Brain microvascular endothelial cell (primary cell): Measurements from ENCODE around the gene ACR.

Experiments
- DNase-seq: peaks from one replicate; pipeline ENCODE4 v3.0.0-alpha.2; 2020
- H3K27ac ChIP-seq: fragments of 250-450 bp; sonication (Bioruptor Pico); 2 replicates; pipeline ENCODE4 v1.5.1; 2020; ENCODE audit warnings: mild to moderate bottlenecking, moderate library complexity
- H3K27me3 ChIP-seq: fragments of 250-450 bp; sonication (Bioruptor Pico); replicated peaks from 2 replicates; pipeline ENCODE4 v1.5.1; 2020; ENCODE audit warnings: mild to moderate bottlenecking
- H3K36me3 ChIP-seq: fragments of 250-450 bp; sonication (Bioruptor Pico); replicated peaks from 2 replicates; pipeline ENCODE4 v1.5.1; 2020; ENCODE audit warnings: mild to moderate bottlenecking
- H3K4me3 ChIP-seq: 2 replicates; pipeline ENCODE4 v1.5.1; 2011; ENCODE audit warnings: low read depth, mild to moderate bottlenecking, control low read depth, low read length, moderate library complexity
- in situ Hi-C: cut with HindIII; loops from 2 replicates; pipeline ENCODE4 v1.10.0; 2017; ENCODE audit warnings: low sequenced_read_pairs, low pct_ligation_motif_present
- TF ChIP-seq, protein P1 (sequence below): IDR thresholded peaks from 2 replicates; pipeline ENCODE4 v1.5.1; 2011; ENCODE audit warnings: low read depth, mild to moderate bottlenecking, moderate library complexity, low read length, control low read depth, inconsistent platforms; ENCODE audit errors: missing control alignments

ACR gene

DNA sequence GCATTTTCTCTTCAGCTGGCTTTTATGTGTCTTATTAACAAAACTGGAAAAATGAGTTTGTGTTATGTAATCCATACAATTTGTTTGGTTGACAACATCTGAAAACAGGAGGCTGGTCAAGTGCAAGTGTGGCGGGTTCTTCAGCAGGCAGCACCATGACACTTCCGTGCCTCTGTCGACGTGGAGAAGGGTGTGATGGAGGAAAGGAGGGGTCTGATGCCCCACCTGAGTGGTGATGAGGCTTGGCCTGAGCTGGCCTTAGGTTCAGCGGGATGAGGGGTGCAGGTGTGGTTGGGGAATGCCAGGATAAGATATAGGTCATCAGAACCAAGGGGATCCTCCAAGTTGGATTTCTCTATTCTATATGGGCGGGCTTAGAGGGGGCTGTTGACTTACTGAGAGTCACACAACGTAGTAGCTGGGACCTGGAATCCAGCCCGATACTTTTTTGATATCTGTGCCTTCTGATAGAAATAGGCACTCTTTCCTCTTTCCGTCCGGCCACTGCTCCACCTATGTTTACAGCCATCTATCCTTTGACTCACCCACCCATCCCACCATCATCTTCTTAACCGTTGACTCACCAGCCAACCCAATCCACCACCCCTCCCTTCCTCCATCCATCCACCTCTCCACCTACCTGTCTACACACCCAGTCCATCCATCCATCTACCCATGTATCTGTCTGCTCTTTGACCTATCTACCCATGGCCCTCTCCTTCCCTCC is 36.4 kb upstream of the ACR start:
- in situ Hi-C loops = no loop called here
- Histone ChIP-seq H3K27ac (no peak overlapping the region), H3K27me3 (no peaks in the 10 kb centered on the region), H3K4me3 (no peak overlapping the region), H3K36me3 (no peaks in the 10 kb centered on the region)
- TF ChIP-seq, protein P1, sequence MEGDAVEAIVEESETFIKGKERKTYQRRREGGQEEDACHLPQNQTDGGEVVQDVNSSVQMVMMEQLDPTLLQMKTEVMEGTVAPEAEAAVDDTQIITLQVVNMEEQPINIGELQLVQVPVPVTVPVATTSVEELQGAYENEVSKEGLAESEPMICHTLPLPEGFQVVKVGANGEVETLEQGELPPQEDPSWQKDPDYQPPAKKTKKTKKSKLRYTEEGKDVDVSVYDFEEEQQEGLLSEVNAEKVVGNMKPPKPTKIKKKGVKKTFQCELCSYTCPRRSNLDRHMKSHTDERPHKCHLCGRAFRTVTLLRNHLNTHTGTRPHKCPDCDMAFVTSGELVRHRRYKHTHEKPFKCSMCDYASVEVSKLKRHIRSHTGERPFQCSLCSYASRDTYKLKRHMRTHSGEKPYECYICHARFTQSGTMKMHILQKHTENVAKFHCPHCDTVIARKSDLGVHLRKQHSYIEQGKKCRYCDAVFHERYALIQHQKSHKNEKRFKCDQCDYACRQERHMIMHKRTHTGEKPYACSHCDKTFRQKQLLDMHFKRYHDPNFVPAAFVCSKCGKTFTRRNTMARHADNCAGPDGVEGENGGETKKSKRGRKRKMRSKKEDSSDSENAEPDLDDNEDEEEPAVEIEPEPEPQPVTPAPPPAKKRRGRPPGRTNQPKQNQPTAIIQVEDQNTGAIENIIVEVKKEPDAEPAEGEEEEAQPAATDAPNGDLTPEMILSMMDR = no peak
- no peak for DNase-seq

DNA sequence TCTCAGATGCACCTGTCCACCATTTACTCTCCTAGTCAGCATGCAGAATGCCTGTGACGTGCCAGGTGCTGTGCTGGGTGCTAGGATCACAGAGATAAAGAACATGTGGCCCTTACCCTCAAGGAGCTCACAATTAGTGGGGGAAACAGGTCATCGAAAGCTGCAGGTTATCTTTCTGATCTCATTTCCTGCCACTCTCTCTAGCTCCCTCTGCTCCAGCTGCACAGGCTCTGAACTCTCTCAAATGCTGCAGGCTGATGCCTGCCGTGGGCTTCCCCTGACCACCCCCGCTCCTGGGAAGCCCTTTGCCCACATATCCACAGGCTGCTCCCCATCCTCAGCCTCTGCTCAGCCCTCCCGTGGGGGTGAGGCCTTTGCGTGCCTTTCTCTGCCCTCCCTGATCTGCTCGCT is 35.7 kb upstream of the ACR start:
- in situ Hi-C loops = no loop called here
- Histone ChIP-seq H3K36me3 (no peaks in the 10 kb centered on the region), H3K27ac (no peak overlapping the region), H3K27me3 (no peaks in the 10 kb centered on the region), H3K4me3 (no peak overlapping the region)
- TF ChIP-seq, protein P1 = no peak
- DNase-seq = no peak

DNA sequence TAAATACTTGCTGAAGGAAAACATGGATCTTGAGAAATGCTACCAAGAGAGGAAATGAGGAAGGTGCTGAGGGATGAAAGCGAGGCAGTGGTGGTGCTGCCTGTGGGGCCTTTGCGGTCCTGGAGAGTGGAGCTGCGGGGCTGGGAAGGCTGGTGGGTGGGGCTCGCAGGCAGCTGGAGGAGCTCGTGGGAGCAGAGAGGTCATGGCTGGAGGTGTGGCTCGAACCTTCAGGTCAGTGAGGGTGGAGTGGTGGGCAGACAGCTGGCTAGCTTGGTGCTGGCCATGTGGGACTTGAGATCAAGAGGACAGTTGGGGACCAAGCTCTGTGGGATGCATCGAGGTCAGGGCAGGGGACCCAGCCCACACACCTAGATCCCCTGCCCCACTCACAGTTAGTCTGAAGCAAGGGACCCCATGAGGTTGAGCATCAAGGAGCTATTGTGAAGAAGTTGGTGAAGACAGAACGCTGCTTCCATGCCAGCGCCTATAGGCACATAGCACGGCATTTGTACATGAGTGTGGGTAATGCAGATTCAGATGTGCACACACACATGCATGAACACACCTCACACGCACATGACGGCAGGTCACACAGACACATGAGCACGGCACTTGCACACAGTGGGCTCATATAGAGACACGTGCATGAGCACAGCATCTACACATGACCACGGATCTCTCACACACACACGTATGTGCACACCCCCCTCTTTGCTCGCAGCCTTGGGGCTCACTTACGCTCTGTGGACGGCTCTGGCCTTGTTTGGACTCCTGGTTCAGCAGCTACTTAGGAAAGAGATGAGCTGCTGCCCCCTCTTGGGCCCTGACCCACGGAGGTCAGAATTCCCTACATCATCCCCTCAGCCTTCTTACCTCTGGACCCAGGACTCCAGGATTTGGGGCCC is 34.9 kb upstream of the ACR start:
- Histone ChIP-seq H3K4me3 (no peak overlapping the region), H3K36me3 (no peaks in the 10 kb centered on the region), H3K27me3 (no peaks in the 10 kb centered on the region), H3K27ac (no peak overlapping the region)
- TF ChIP-seq, protein P1 = no peak
- in situ Hi-C loops = no loop called here
- no peak for DNase-seq

DNA sequence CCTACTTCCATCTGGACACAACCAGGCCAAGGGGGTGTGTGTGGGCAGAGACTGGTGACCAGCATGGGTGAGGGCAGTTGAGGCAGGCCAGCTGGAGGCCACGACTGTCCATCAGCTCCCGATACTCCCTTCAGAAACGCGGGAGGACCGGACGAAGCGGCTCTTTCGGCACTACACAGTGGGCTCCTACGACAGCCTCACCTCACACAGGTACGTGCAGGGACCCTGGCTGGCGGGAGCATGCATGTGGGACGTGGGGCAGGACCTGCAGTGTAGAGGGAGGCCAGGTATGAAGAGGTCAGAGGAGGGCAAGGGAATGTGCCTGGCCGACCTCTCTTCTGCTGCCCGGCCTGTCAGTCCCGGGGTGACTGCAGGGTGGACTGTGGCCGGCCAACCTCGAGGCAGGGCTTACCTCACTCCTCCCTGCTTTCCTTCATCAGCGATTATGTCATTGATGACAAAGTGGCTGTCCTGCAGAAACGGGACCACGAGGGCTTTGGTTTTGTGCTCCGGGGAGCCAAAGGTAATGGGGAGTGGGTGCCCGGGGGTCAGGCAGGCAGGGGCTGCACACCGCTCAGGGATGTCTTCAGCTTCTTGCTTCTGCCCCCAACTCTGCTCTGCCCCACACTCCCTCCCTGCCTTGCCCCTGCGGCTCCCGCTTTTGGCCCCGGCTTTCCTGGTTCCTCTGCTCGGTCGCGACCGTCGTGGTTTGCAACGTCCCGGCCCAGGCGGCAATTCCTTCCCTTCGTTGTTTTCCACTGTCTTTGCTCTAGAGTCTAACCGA is 34.1 kb upstream of the ACR start:
- DNase-seq = no peak
- Histone ChIP-seq H3K36me3 (no peaks in the 10 kb centered on the region), H3K27ac (no peak overlapping the region), H3K4me3 (no peak overlapping the region), H3K27me3 (no peaks in the 10 kb centered on the region)
- in situ Hi-C loops = no loop called here
- TF ChIP-seq, protein P1 = no peak

DNA sequence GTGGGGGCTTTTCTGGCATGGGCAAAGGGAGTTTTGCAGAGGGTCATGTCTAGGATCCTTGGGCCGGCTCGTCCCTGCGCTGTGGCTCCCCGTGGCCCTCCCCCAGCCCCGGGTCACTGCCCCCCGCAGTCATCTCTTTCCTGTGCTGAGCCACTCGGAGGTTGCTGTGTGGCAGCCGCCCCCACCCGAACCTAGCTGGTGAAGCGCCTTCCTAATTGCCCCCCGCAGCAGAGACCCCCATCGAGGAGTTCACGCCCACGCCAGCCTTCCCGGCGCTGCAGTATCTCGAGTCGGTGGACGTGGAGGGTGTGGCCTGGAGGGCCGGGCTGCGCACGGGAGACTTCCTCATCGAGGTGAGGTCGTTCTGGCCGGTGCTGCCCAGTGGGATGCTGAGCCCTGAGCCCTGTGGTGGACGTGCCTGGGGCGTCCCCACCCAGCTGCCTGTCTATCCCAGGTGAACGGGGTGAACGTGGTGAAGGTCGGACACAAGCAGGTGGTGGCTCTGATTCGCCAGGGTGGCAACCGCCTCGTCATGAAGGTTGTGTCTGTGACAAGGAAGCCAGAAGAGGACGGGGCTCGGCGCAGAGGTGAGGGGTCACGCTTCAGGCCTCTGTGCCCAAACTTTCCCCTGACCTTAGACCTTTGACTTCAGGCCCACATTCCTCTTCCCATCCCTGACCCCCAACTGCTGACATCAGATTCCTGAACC is 33.3 kb upstream of the ACR start:
- Histone ChIP-seq H3K4me3 (no peak overlapping the region), H3K27ac (no peak overlapping the region), H3K36me3 (no peaks in the 10 kb centered on the region), H3K27me3 (no peaks in the 10 kb centered on the region)
- no peak for DNase-seq
- in situ Hi-C loops = no loop called here
- TF ChIP-seq, protein P1 = no peak
